ENCODE data around the gene CELF1. TPM values are rescaled to one million over a fixed set of nuclear protein-coding genes. Genes with fewer than 3 reads are reported as not detected.

CELF1 gene
- total RNA-seq, 1 donor = 128 TPM

DNA sequence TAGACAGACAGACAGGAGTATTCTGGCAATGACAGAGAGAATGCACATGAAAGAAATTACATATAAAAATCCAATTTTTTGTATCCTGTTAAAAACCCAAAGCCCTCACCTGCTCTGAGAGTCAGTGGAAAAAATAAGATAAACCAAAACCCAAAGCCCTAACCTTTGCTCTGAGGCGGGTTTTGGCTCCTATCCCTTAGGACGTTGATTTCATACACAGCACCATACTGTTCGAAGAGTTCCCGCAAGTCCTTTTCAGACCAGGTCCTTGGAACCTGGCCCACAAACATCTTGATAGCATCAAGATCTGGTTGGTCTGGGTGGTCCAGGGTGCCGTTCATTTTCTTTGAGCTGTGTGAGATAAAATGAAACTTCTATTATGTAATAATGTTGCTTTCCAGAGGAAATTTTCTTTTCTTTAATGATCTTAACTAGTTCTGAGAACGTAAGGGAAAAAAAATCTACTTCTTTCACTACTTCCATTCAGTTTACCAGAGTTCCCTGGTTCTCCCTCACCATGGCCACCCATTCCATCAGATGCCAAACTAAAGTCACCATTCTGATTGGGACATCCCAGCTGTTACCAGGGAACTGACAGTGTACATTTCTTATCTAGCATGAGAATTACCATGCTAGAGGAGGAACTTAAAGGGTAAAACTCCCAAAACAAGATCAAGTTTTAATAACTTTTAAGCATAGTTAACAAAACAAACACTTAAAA lies 64.1 kb downstream of the CELF1 start:
- no peak overlapping the region for H3K4me3 ChIP-seq (ENCODE audit: low read depth, low read length)
- no peak for DNase-seq (ENCODE audit: low read depth)
- TF ChIP-seq, protein P1, sequence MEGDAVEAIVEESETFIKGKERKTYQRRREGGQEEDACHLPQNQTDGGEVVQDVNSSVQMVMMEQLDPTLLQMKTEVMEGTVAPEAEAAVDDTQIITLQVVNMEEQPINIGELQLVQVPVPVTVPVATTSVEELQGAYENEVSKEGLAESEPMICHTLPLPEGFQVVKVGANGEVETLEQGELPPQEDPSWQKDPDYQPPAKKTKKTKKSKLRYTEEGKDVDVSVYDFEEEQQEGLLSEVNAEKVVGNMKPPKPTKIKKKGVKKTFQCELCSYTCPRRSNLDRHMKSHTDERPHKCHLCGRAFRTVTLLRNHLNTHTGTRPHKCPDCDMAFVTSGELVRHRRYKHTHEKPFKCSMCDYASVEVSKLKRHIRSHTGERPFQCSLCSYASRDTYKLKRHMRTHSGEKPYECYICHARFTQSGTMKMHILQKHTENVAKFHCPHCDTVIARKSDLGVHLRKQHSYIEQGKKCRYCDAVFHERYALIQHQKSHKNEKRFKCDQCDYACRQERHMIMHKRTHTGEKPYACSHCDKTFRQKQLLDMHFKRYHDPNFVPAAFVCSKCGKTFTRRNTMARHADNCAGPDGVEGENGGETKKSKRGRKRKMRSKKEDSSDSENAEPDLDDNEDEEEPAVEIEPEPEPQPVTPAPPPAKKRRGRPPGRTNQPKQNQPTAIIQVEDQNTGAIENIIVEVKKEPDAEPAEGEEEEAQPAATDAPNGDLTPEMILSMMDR (IDR thresholded peaks at IDR 0.05; ENCODE audit: insufficient read depth, low read depth, low read length) = no peak

DNA sequence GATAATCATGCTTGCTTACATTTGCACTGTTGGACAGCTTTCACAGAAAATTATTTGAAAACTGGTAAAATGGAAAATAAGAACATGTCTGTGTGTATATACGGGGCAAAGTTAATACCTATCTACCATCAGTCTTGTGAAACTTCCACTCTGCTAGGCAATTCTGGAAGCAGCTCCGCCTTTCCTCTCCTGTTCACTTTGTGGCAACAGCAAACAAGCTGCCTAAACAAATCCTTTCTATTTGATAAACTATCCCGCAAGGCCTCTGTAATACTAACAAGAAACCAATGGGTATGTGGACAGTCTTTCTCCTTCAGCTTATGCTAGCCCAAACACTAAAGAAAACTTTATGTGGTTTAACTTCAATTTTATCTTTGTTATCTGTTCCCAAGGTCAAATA lies 64.8 kb downstream of the CELF1 start:
- TF ChIP-seq, protein P1 (IDR thresholded peaks at IDR 0.05; ENCODE audit: insufficient read depth, low read depth, low read length) = no peak
- DNase-seq (ENCODE audit: low read depth) = peak; percentile 81
- H3K4me3 ChIP-seq (ENCODE audit: low read depth, low read length) = no peak overlapping the region

DNA sequence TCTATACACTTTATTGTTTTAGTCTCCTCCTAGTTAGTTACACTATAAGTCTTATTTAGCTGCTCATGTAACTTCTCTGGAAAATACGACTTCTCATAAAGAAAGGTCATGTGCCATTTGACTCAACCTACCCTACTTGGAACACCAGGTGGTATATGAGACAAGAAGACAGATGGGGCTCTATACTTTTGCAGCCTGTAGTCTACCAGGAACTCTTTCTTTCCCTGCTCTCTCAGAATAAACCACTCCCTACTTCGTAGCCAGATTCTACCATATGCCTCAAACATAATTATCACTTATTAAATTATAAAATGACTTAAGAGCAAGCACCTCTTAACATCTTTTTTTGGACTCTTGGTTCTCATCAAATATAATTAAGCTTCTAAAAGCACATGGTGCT lies 65.5 kb downstream of the CELF1 start:
- H3K4me3 ChIP-seq (ENCODE audit: low read depth, low read length) = no peak overlapping the region
- no peak for DNase-seq (ENCODE audit: low read depth)
- TF ChIP-seq, protein P1 (IDR thresholded peaks at IDR 0.05; ENCODE audit: insufficient read depth, low read depth, low read length) = no peak

GRCh38 chr11:47485107-47485506 lies 67.8 kb downstream of the CELF1 start:
- TF ChIP-seq, protein P1 (IDR thresholded peaks at IDR 0.05; ENCODE audit: insufficient read depth, low read depth, low read length) = no peak
- no peak for DNase-seq (ENCODE audit: low read depth)
- H3K4me3 ChIP-seq (ENCODE audit: low read depth, low read length) = no peak overlapping the region

GRCh38 chr11:47483457-47483856 lies 69.5 kb downstream of the CELF1 start:
- TF ChIP-seq, protein P1 (IDR thresholded peaks at IDR 0.05; ENCODE audit: insufficient read depth, low read depth, low read length) = no peak
- DNase-seq (ENCODE audit: low read depth) = no peak
- no peak overlapping the region for H3K4me3 ChIP-seq (ENCODE audit: low read depth, low read length)

- TF ChIP-seq, protein P1 (IDR thresholded peaks at IDR 0.05; ENCODE audit: insufficient read depth, low read depth, low read length) = no peak
- H3K4me3 ChIP-seq (ENCODE audit: low read depth, low read length) = no peak overlapping the region
- DNase-seq (ENCODE audit: low read depth) = peak; percentile 44
Observed at GRCh38 chr11:47480762-47481161, 72.2 kb downstream of the CELF1 start.
